Measurements from ENCODE around the gene SPDYE1.
A peak's percentile ranks its signal among the peaks of the same experiment; 100 is the strongest.
"Not testable (repeated sequence)": the region's sequence is repeated elsewhere in the genome, so short reads cannot be mapped to it uniquely, and the experiment has no call there.

The SPDYE1 gene

GRCh38 chr7:44031319-44031718 lies 33.6 kb downstream of the SPDYE1 start:
- H3K4me3 ChIP-seq (ENCODE audit: low read depth in 1 of 2, low read length in 2 of 2); H3K27ac ChIP-seq (ENCODE audit: low read depth, low read length); H3K36me3 ChIP-seq (ENCODE audit: control insufficient read depth in 1 of 2, insufficient read depth in 2 of 2, low read length in 2 of 2); H3K9ac ChIP-seq (ENCODE audit: low read depth in 1 of 2, low read length in 2 of 2); H3K27me3 ChIP-seq (ENCODE audit: control insufficient read depth in 1 of 2, insufficient read depth in 2 of 2, low read length in 2 of 2); H3K9me3 ChIP-seq (ENCODE audit: control insufficient read depth in 1 of 2, low read length in 2 of 2); H3K4me1 ChIP-seq (ENCODE audit: control insufficient read depth in 1 of 2, insufficient read depth in 2 of 2, low read length in 2 of 2): not testable (repeated sequence)

GRCh38 chr7:44032031-44032430 lies 34.3 kb downstream of the SPDYE1 start:
- H3K9ac ChIP-seq (ENCODE audit: low read depth in 1 of 2, low read length in 2 of 2); H3K27me3 ChIP-seq (ENCODE audit: control insufficient read depth in 1 of 2, insufficient read depth in 2 of 2, low read length in 2 of 2); H3K9me3 ChIP-seq (ENCODE audit: control insufficient read depth in 1 of 2, low read length in 2 of 2); H3K36me3 ChIP-seq (ENCODE audit: control insufficient read depth in 1 of 2, insufficient read depth in 2 of 2, low read length in 2 of 2); H3K4me1 ChIP-seq (ENCODE audit: control insufficient read depth in 1 of 2, insufficient read depth in 2 of 2, low read length in 2 of 2); H3K4me3 ChIP-seq (ENCODE audit: low read depth in 1 of 2, low read length in 2 of 2); H3K27ac ChIP-seq (ENCODE audit: low read depth, low read length): not testable (repeated sequence)

- not testable (repeated sequence) for H3K9ac ChIP-seq (ENCODE audit: low read depth in 1 of 2, low read length in 2 of 2); H3K4me3 ChIP-seq (ENCODE audit: low read depth in 1 of 2, low read length in 2 of 2); H3K4me1 ChIP-seq (ENCODE audit: control insufficient read depth in 1 of 2, insufficient read depth in 2 of 2, low read length in 2 of 2); H3K9me3 ChIP-seq (ENCODE audit: control insufficient read depth in 1 of 2, low read length in 2 of 2); H3K27me3 ChIP-seq (ENCODE audit: control insufficient read depth in 1 of 2, insufficient read depth in 2 of 2, low read length in 2 of 2); H3K27ac ChIP-seq (ENCODE audit: low read depth, low read length); H3K36me3 ChIP-seq (ENCODE audit: control insufficient read depth in 1 of 2, insufficient read depth in 2 of 2, low read length in 2 of 2)
Observed at GRCh38 chr7:44033971-44034844, 36.5 kb downstream of the SPDYE1 start.

- H3K27ac ChIP-seq (ENCODE audit: low read depth, low read length); H3K36me3 ChIP-seq (ENCODE audit: control insufficient read depth in 1 of 2, insufficient read depth in 2 of 2, low read length in 2 of 2); H3K4me3 ChIP-seq (ENCODE audit: low read depth in 1 of 2, low read length in 2 of 2); H3K9ac ChIP-seq (ENCODE audit: low read depth in 1 of 2, low read length in 2 of 2); H3K4me1 ChIP-seq (ENCODE audit: control insufficient read depth in 1 of 2, insufficient read depth in 2 of 2, low read length in 2 of 2); H3K27me3 ChIP-seq (ENCODE audit: control insufficient read depth in 1 of 2, insufficient read depth in 2 of 2, low read length in 2 of 2); H3K9me3 ChIP-seq (ENCODE audit: control insufficient read depth in 1 of 2, low read length in 2 of 2): not testable (repeated sequence)
Observed at GRCh38 chr7:44036364-44036763, 38.7 kb downstream of the SPDYE1 start.

- not testable (repeated sequence) for H3K27me3 ChIP-seq (ENCODE audit: control insufficient read depth in 1 of 2, insufficient read depth in 2 of 2, low read length in 2 of 2); H3K4me1 ChIP-seq (ENCODE audit: control insufficient read depth in 1 of 2, insufficient read depth in 2 of 2, low read length in 2 of 2); H3K4me3 ChIP-seq (ENCODE audit: low read depth in 1 of 2, low read length in 2 of 2); H3K9me3 ChIP-seq (ENCODE audit: control insufficient read depth in 1 of 2, low read length in 2 of 2); H3K27ac ChIP-seq (ENCODE audit: low read depth, low read length); H3K36me3 ChIP-seq (ENCODE audit: control insufficient read depth in 1 of 2, insufficient read depth in 2 of 2, low read length in 2 of 2); H3K9ac ChIP-seq (ENCODE audit: low read depth in 1 of 2, low read length in 2 of 2)
Observed at GRCh38 chr7:44037951-44038350, 40.3 kb downstream of the SPDYE1 start.

GRCh38 chr7:44038553-44038952 lies 40.9 kb downstream of the SPDYE1 start:
- not testable (repeated sequence) for H3K9me3 ChIP-seq (ENCODE audit: control insufficient read depth in 1 of 2, low read length in 2 of 2); H3K4me1 ChIP-seq (ENCODE audit: control insufficient read depth in 1 of 2, insufficient read depth in 2 of 2, low read length in 2 of 2); H3K36me3 ChIP-seq (ENCODE audit: control insufficient read depth in 1 of 2, insufficient read depth in 2 of 2, low read length in 2 of 2); H3K4me3 ChIP-seq (ENCODE audit: low read depth in 1 of 2, low read length in 2 of 2); H3K9ac ChIP-seq (ENCODE audit: low read depth in 1 of 2, low read length in 2 of 2); H3K27me3 ChIP-seq (ENCODE audit: control insufficient read depth in 1 of 2, insufficient read depth in 2 of 2, low read length in 2 of 2); H3K27ac ChIP-seq (ENCODE audit: low read depth, low read length)

- H3K9ac ChIP-seq (ENCODE audit: low read depth in 1 of 2, low read length in 2 of 2) = peak overlapping the region in 1 of 2 donors; percentile 12
- not testable (repeated sequence) for H3K36me3 ChIP-seq (ENCODE audit: control insufficient read depth in 1 of 2, insufficient read depth in 2 of 2, low read length in 2 of 2); H3K27me3 ChIP-seq (ENCODE audit: control insufficient read depth in 1 of 2, insufficient read depth in 2 of 2, low read length in 2 of 2); H3K9me3 ChIP-seq (ENCODE audit: control insufficient read depth in 1 of 2, low read length in 2 of 2); H3K4me1 ChIP-seq (ENCODE audit: control insufficient read depth in 1 of 2, insufficient read depth in 2 of 2, low read length in 2 of 2)
- peak overlapping the region in 1 of 2 donors; percentile 65 for H3K4me3 ChIP-seq (ENCODE audit: low read depth in 1 of 2, low read length in 2 of 2)
- H3K27ac ChIP-seq (ENCODE audit: low read depth, low read length) = peak overlapping the region; percentile 38
Observed at GRCh38 chr7:44038961-44039558, 41.4 kb downstream of the SPDYE1 start.

- H3K4me1 ChIP-seq (ENCODE audit: control insufficient read depth in 1 of 2, insufficient read depth in 2 of 2, low read length in 2 of 2); H3K27me3 ChIP-seq (ENCODE audit: control insufficient read depth in 1 of 2, insufficient read depth in 2 of 2, low read length in 2 of 2); H3K9me3 ChIP-seq (ENCODE audit: control insufficient read depth in 1 of 2, low read length in 2 of 2); H3K4me3 ChIP-seq (ENCODE audit: low read depth in 1 of 2, low read length in 2 of 2); H3K36me3 ChIP-seq (ENCODE audit: control insufficient read depth in 1 of 2, insufficient read depth in 2 of 2, low read length in 2 of 2); H3K9ac ChIP-seq (ENCODE audit: low read depth in 1 of 2, low read length in 2 of 2); H3K27ac ChIP-seq (ENCODE audit: low read depth, low read length): not testable (repeated sequence)
Observed at GRCh38 chr7:44039800-44040492, 42.2 kb downstream of the SPDYE1 start.

GRCh38 chr7:44040493-44040891 lies 42.8 kb downstream of the SPDYE1 start:
- H3K27ac ChIP-seq (ENCODE audit: low read depth, low read length); H3K9ac ChIP-seq (ENCODE audit: low read depth in 1 of 2, low read length in 2 of 2); H3K27me3 ChIP-seq (ENCODE audit: control insufficient read depth in 1 of 2, insufficient read depth in 2 of 2, low read length in 2 of 2); H3K9me3 ChIP-seq (ENCODE audit: control insufficient read depth in 1 of 2, low read length in 2 of 2); H3K36me3 ChIP-seq (ENCODE audit: control insufficient read depth in 1 of 2, insufficient read depth in 2 of 2, low read length in 2 of 2): not testable (repeated sequence)
- H3K4me3 ChIP-seq (ENCODE audit: low read depth in 1 of 2, low read length in 2 of 2) = peak overlapping the region; percentile 22 to 51
- peaks cover 10 to 13% of the 10 kb centered on the region in 2 donors for H3K4me1 ChIP-seq (ENCODE audit: control insufficient read depth in 1 of 2, insufficient read depth in 2 of 2, low read length in 2 of 2)

GRCh38 chr7:44042221-44042620 lies 44.5 kb downstream of the SPDYE1 start:
- Histone ChIP-seq H3K4me3 (ENCODE audit: low read depth in 1 of 2, low read length in 2 of 2) (no peak overlapping the region), H3K27ac (ENCODE audit: low read depth, low read length) (no peak overlapping the region), H3K9me3 (ENCODE audit: control insufficient read depth in 1 of 2, low read length in 2 of 2) (no peaks in the 10 kb centered on the region), H3K9ac (ENCODE audit: low read depth in 1 of 2, low read length in 2 of 2) (no peak overlapping the region), H3K4me1 (ENCODE audit: control insufficient read depth in 1 of 2, insufficient read depth in 2 of 2, low read length in 2 of 2) (peaks cover 27 to 30% of the 10 kb centered on the region in 2 donors), H3K27me3 (ENCODE audit: control insufficient read depth in 1 of 2, insufficient read depth in 2 of 2, low read length in 2 of 2) (no peaks in the 10 kb centered on the region), H3K36me3 (ENCODE audit: control insufficient read depth in 1 of 2, insufficient read depth in 2 of 2, low read length in 2 of 2) (peaks cover 6 to 8% of the 10 kb centered on the region in 2 donors)

Measured in duodenal mucosa (tissue), 2 donors.